ENCODE measurements around the gene CDKN2B. TPM values are rescaled to one million over a fixed set of nuclear protein-coding genes. Genes with fewer than 3 reads are reported as not detected.
A peak's percentile ranks its signal among the peaks of the same experiment; 100 is the strongest.

The CDKN2B gene
- total RNA-seq, 2 experiments from 2014 or later: 2.5 to 3.4 TPM

GRCh38 chr9:22033012-22033630, 24.0 kb upstream of the CDKN2B start:
- CTCF ChIA-PET: no interaction called here

GRCh38 chr9:22031655-22032411, 22.7 kb upstream of the CDKN2B start:
- POLR2A ChIA-PET: interaction anchor here (0.6 kb wide), 1 partner anchor 229 kb away, joined by 3 read pairs; no protein-coding TSS in a partner anchor
- Mint-ChIP-seq H3K4me3 (no peak overlapping the region), H3K36me3 (ENCODE audit: low read depth) (peaks cover 3% of the 10 kb centered on the region), H3K27me3 (peaks cover 20% of the 10 kb centered on the region), H3K27ac (no peak overlapping the region), H3K9me3 (no peaks in the 10 kb centered on the region), H3K4me1 (peaks cover 24% of the 10 kb centered on the region)
- no peak for DNase-seq
- CTCF ChIA-PET: interaction anchor here (1.4 to 4.4 kb wide), 2 partner anchors 21 to 24 kb away, joined by 4 to 23 read pairs; partner anchors contain the start of gene CDKN2B

More at GRCh38 chr9:22033012-22033630, 24.0 kb upstream of the CDKN2B start:
- POLR2A ChIA-PET: no interaction called here
- H3K4me1 Mint-ChIP-seq: peaks cover 30% of the 10 kb centered on the region
- no peaks in the 10 kb centered on the region for H3K9me3 Mint-ChIP-seq
- H3K36me3 Mint-ChIP-seq (ENCODE audit: low read depth): peaks cover 3% of the 10 kb centered on the region
- peaks cover 16% of the 10 kb centered on the region for H3K27me3 Mint-ChIP-seq
- DNase-seq: no peak
- no peak overlapping the region for H3K4me3 Mint-ChIP-seq
- no peak overlapping the region for H3K27ac Mint-ChIP-seq

GRCh38 chr9:22030101-22030598, 21.0 kb upstream of the CDKN2B start:
- no peak overlapping the region for H3K4me3 Mint-ChIP-seq
- peaks cover 3% of the 10 kb centered on the region for H3K36me3 Mint-ChIP-seq (ENCODE audit: low read depth)
- H3K27me3 Mint-ChIP-seq: peaks cover 21% of the 10 kb centered on the region
- ChIA-PET POLR2A (interaction anchor here (0.7 to 1.2 kb wide), 4 partner anchors 9 to 75 kb away, joined by 3 to 4 read pairs (median 4); partner anchors contain the start of gene CDKN2B-AS1), CTCF (interaction anchor here (4.4 kb wide), 1 partner anchor 22 kb away, joined by 23 read pairs; the partner anchor contains the start of gene CDKN2B)
- no peaks in the 10 kb centered on the region for H3K9me3 Mint-ChIP-seq
- peaks cover 10% of the 10 kb centered on the region for H3K4me1 Mint-ChIP-seq
- DNase-seq: no peak
- H3K27ac Mint-ChIP-seq: no peak overlapping the region

- no peak overlapping the region for H3K4me3 Mint-ChIP-seq
- no peak overlapping the region for H3K27ac Mint-ChIP-seq
- peaks cover 6% of the 10 kb centered on the region for H3K4me1 Mint-ChIP-seq
- peaks cover 3% of the 10 kb centered on the region for H3K36me3 Mint-ChIP-seq (ENCODE audit: low read depth)
- H3K9me3 Mint-ChIP-seq: no peaks in the 10 kb centered on the region
- H3K27me3 Mint-ChIP-seq: peaks cover 21% of the 10 kb centered on the region
- POLR2A ChIA-PET: interaction anchor here (0.7 to 1.1 kb wide), 2 partner anchors 10 to 34 kb away, joined by 3 to 4 read pairs; partner anchors contain the start of gene CDKN2B-AS1
- CTCF ChIA-PET: interaction anchor here (0.9 to 4.4 kb wide), 3 partner anchors 8 to 217 kb away, joined by 3 to 23 read pairs (median 4); partner anchors contain the start of gene CDKN2B
- DNase-seq: no peak
Observed at GRCh38 chr9:22029231-22029630, 20.1 kb upstream of the CDKN2B start.

GRCh38 chr9:22028394-22028793, 19.3 kb upstream of the CDKN2B start:
- H3K27me3 Mint-ChIP-seq: peaks cover 21% of the 10 kb centered on the region
- no peaks in the 10 kb centered on the region for H3K36me3 Mint-ChIP-seq (ENCODE audit: low read depth)
- no peak overlapping the region for H3K4me3 Mint-ChIP-seq
- no peak overlapping the region for H3K27ac Mint-ChIP-seq
- POLR2A ChIA-PET: interaction anchor here (1.0 kb wide), 2 partner anchors 10 to 51 kb away, joined by 3 read pairs; no protein-coding TSS in a partner anchor
- H3K9me3 Mint-ChIP-seq: no peaks in the 10 kb centered on the region
- peaks cover 6% of the 10 kb centered on the region for H3K4me1 Mint-ChIP-seq
- DNase-seq: no peak
- CTCF ChIA-PET: interaction anchor here (0.9 to 4.4 kb wide), 4 partner anchors 9 to 216 kb away, joined by 3 to 23 read pairs (median 4); partner anchors contain the start of gene CDKN2B

GRCh38 chr9:22026696-22027095, 17.6 kb upstream of the CDKN2B start:
- peaks cover 14% of the 10 kb centered on the region for H3K4me1 Mint-ChIP-seq
- H3K4me3 Mint-ChIP-seq: no peak overlapping the region
- peaks cover 3% of the 10 kb centered on the region for H3K9me3 Mint-ChIP-seq
- ChIA-PET CTCF (no interaction called here), POLR2A (no interaction called here)
- no peak for DNase-seq
- H3K27me3 Mint-ChIP-seq: peaks cover 32% of the 10 kb centered on the region
- no peaks in the 10 kb centered on the region for H3K36me3 Mint-ChIP-seq (ENCODE audit: low read depth)
- no peak overlapping the region for H3K27ac Mint-ChIP-seq

GRCh38 chr9:22022396-22022795, 13.3 kb upstream of the CDKN2B start:
- H3K36me3 Mint-ChIP-seq (ENCODE audit: low read depth): peaks cover 8% of the 10 kb centered on the region
- no peak overlapping the region for H3K27ac Mint-ChIP-seq
- no peak overlapping the region for H3K4me3 Mint-ChIP-seq
- ChIA-PET POLR2A (no interaction called here), CTCF (interaction anchor here (2.2 kb wide), 1 partner anchor 13 kb away, joined by 13 read pairs; the partner anchor contains the start of gene CDKN2B)
- peaks cover 42% of the 10 kb centered on the region for H3K27me3 Mint-ChIP-seq
- H3K4me1 Mint-ChIP-seq: peaks cover 9% of the 10 kb centered on the region
- no peak for DNase-seq
- peaks cover 7% of the 10 kb centered on the region for H3K9me3 Mint-ChIP-seq

- Mint-ChIP-seq H3K36me3 (ENCODE audit: low read depth) (peaks cover 4% of the 10 kb centered on the region), H3K4me3 (no peak overlapping the region), H3K9me3 (no peaks in the 10 kb centered on the region), H3K27me3 (peaks cover 30% of the 10 kb centered on the region), H3K27ac (no peak overlapping the region), H3K4me1 (peaks cover 19% of the 10 kb centered on the region)
- ChIA-PET POLR2A (no interaction called here), CTCF (interaction anchor here (0.8 to 1.7 kb wide), 7 partner anchors 9 to 233 kb away, joined by 3 to 8 read pairs (median 4); no protein-coding TSS in a partner anchor)
- DNase-seq: no peak
Observed at GRCh38 chr9:22010866-22011625, 1.9 kb upstream of the CDKN2B start.

- Mint-ChIP-seq H3K4me3 (peak overlapping the region; percentile 82), H3K36me3 (ENCODE audit: low read depth) (peaks cover 17% of the 10 kb centered on the region), H3K4me1 (peaks cover 33% of the 10 kb centered on the region), H3K27me3 (peaks cover 45% of the 10 kb centered on the region), H3K27ac (no peak overlapping the region), H3K9me3 (no peaks in the 10 kb centered on the region)
- CTCF ChIA-PET: interaction anchor here (0.9 to 4.4 kb wide), 34 partner anchors 13 to 675 kb away, joined by 3 to 99 read pairs (median 10); partner anchors contain the start of genes CDKN2A and CDKN2B-AS1
- POLR2A ChIA-PET: interaction anchor here (1.4 to 3.2 kb wide), 7 partner anchors 12 to 197 kb away, joined by 4 to 29 read pairs (median 7); partner anchors contain the start of genes CDKN2A and CDKN2B-AS1
- DNase-seq: no peak
Observed at GRCh38 chr9:22009506-22009867, 382 bp upstream of the CDKN2B start.

GRCh38 chr9:22008384-22008716, 755 bp downstream of the CDKN2B start:
- DNase-seq: no peak
- Mint-ChIP-seq H3K36me3 (ENCODE audit: low read depth) (peaks cover 21% of the 10 kb centered on the region), H3K9me3 (no peaks in the 10 kb centered on the region), H3K4me3 (peak overlapping the region; percentile 82), H3K27me3 (peaks cover 54% of the 10 kb centered on the region), H3K4me1 (peaks cover 33% of the 10 kb centered on the region), H3K27ac (no peak overlapping the region)
- ChIA-PET CTCF (interaction anchor here (0.6 to 4.4 kb wide), 54 partner anchors 9 to 674 kb away, joined by 3 to 99 read pairs (median 6); partner anchors contain the start of genes CDKN2A and CDKN2B-AS1), POLR2A (interaction anchor here (0.7 to 3.2 kb wide), 15 partner anchors 11 to 218 kb away, joined by 3 to 29 read pairs (median 6); partner anchors contain the start of genes CDKN2A, CDKN2B-AS1 and MTAP)

- H3K27me3 Mint-ChIP-seq: peaks cover 64% of the 10 kb centered on the region
- H3K4me3 Mint-ChIP-seq: peak overlapping the region; percentile 9
- POLR2A ChIA-PET: interaction anchor here (3.2 kb wide), 1 partner anchor 12 kb away, joined by 29 read pairs; the partner anchor contains the start of genes CDKN2A and CDKN2B-AS1
Observed at GRCh38 chr9:22005702-22006606, 3.2 kb downstream of the CDKN2B start.

More at GRCh38 chr9:22005702-22006606, 3.2 kb downstream of the CDKN2B start:
- no peak overlapping the region for H3K27ac Mint-ChIP-seq
- CTCF ChIA-PET: interaction anchor here (1.0 to 4.4 kb wide), 8 partner anchors 9 to 192 kb away, joined by 3 to 99 read pairs (median 41); partner anchors contain the start of genes CDKN2A and CDKN2B-AS1
- peaks cover 21% of the 10 kb centered on the region for H3K36me3 Mint-ChIP-seq (ENCODE audit: low read depth)
- peaks cover 33% of the 10 kb centered on the region for H3K4me1 Mint-ChIP-seq
- H3K9me3 Mint-ChIP-seq: no peaks in the 10 kb centered on the region
- DNase-seq: no peak
